Ishikawa (cell line): ENCODE measurements around the gene MRPS34.

Source experiments
- CEBPB ChIP-seq: IDR thresholded peaks from 2 replicates; pipeline ENCODE4 v1.6.1; 2012
- CREB1 ChIP-seq: IDR thresholded peaks from 2 replicates; pipeline ENCODE4 v1.6.1; 2012; ENCODE audit warnings: low read depth
- EGR1 ChIP-seq: IDR thresholded peaks from 2 replicates; pipeline ENCODE4 v1.6.1; 2012
- EP300 ChIP-seq: IDR thresholded peaks from 2 replicates; pipeline ENCODE4 v1.6.1; 2012; ENCODE audit warnings: borderline replicate concordance
- FOXM1 ChIP-seq: IDR thresholded peaks from 2 replicates; pipeline ENCODE4 v1.6.1; 2012; ENCODE audit warnings: low read depth, borderline replicate concordance
- MAX ChIP-seq: IDR thresholded peaks from 2 replicates; pipeline ENCODE4 v1.6.1; 2012
- NFIC ChIP-seq: IDR thresholded peaks from 2 replicates; pipeline ENCODE4 v1.6.1; 2012
- RAD21 ChIP-seq: IDR thresholded peaks from 2 replicates; pipeline ENCODE4 v1.6.1; 2012; ENCODE audit warnings: low read depth
- REST ChIP-seq: IDR thresholded peaks from 2 replicates; pipeline ENCODE4 v1.6.1; 2012; ENCODE audit warnings: low read depth, mild to moderate bottlenecking
- TAF1 ChIP-seq: IDR thresholded peaks from 2 replicates; pipeline ENCODE4 v1.6.1; 2012; ENCODE audit warnings: low read depth, mild to moderate bottlenecking
- TCF12 ChIP-seq: IDR thresholded peaks from 2 replicates; pipeline ENCODE4 v1.6.1; 2012; ENCODE audit warnings: low read depth
- TEAD4 ChIP-seq: IDR thresholded peaks from 2 replicates; pipeline ENCODE4 v1.6.1; 2012
- USF1 ChIP-seq: IDR thresholded peaks from 2 replicates; pipeline ENCODE4 v1.6.1; 2012
- YY1 ChIP-seq: IDR thresholded peaks from 2 replicates; pipeline ENCODE4 v1.6.1; 2012; ENCODE audit warnings: low read depth
- ZBTB7A ChIP-seq: IDR thresholded peaks from 2 replicates; pipeline ENCODE4 v1.6.1; 2012; ENCODE audit warnings: low read depth

Gene MRPS34

GRCh38 chr16:1727651-1728624 lies 45.0 kb downstream of the MRPS34 start:
- TF ChIP-seq TEAD4 = no peak
- TF ChIP-seq TCF12 = no peak
- no peak for TF ChIP-seq ZBTB7A
- TF ChIP-seq YY1 = no peak

GRCh38 chr16:1726661-1727502 lies 46.1 kb downstream of the MRPS34 start:
- no peak for TF ChIP-seq TAF1
- TF ChIP-seq FOXM1 = no peak
- TF ChIP-seq USF1 = no peak
- no peak for TF ChIP-seq MAX
- TF ChIP-seq NFIC = no peak
- TF ChIP-seq CEBPB = no peak
- no peak for TF ChIP-seq TCF12
- TF ChIP-seq ZBTB7A = no peak
- no peak for TF ChIP-seq REST
- TF ChIP-seq EP300 = no peak
- no peak for TF ChIP-seq TEAD4
- TF ChIP-seq YY1 = no peak
- TF ChIP-seq CREB1 = no peak
- no peak for TF ChIP-seq EGR1
- TF ChIP-seq RAD21 = no peak

GRCh38 chr16:1724491-1724890 lies 48.4 kb downstream of the MRPS34 start:
- TF ChIP-seq EGR1 (no peak), YY1 (no peak), USF1 (no peak), NFIC (no peak), ZBTB7A (no peak), CREB1 (no peak), EP300 (no peak), MAX (no peak), TAF1 (no peak), RAD21 (no peak), CEBPB (no peak), REST (no peak), TEAD4 (no peak), TCF12 (no peak), FOXM1 (no peak)

GRCh38 chr16:1723450-1724147 lies 49.3 kb downstream of the MRPS34 start:
- TF ChIP-seq USF1 (no peak), RAD21 (peak; percentile 50), YY1 (no peak)
